ENCODE results near the gene LEMD2.

DNA sequence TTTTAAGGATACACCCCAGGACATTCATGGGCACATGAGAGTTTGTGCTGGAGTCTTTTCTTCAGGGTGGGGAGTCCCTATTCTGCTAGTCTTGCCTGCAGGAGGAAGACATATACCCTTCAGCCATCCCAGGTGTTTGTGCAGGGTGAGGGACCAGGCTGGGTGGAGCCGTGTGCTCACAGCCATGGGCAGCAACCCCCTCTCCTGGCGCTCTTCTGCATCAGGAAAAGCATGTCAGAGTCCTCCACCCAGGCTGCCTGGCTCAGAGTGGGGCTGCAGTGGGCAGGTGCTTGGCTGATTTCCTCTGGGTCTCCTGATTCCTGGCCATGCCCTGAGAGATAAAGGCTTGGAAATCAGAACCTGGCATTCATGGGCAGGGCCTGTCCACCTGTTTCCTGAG lies 37.6 kb upstream of the LEMD2 start:
- TF ChIP-seq, protein P1, sequence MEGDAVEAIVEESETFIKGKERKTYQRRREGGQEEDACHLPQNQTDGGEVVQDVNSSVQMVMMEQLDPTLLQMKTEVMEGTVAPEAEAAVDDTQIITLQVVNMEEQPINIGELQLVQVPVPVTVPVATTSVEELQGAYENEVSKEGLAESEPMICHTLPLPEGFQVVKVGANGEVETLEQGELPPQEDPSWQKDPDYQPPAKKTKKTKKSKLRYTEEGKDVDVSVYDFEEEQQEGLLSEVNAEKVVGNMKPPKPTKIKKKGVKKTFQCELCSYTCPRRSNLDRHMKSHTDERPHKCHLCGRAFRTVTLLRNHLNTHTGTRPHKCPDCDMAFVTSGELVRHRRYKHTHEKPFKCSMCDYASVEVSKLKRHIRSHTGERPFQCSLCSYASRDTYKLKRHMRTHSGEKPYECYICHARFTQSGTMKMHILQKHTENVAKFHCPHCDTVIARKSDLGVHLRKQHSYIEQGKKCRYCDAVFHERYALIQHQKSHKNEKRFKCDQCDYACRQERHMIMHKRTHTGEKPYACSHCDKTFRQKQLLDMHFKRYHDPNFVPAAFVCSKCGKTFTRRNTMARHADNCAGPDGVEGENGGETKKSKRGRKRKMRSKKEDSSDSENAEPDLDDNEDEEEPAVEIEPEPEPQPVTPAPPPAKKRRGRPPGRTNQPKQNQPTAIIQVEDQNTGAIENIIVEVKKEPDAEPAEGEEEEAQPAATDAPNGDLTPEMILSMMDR (conservative IDR thresholded peaks at IDR 0.05 in 1 of 2, IDR thresholded peaks at IDR 0.05 in 1 of 2; ENCODE audit: extremely low read depth in 1 of 2, insufficient read depth in 1 of 2, low read depth in 1 of 2, low read length in 2 of 2), result no peak
- no peak for TF ChIP-seq EZH2 (IDR thresholded peaks at IDR 0.05; ENCODE audit: borderline replicate concordance, low read length)

All from mammary epithelial cell (primary cell).